HL-60 (cell line): ENCODE measurements around the gene KCNMA1.

ENCODE experiments used
- DNase-seq, 2 experiments: peaks; one replicate each; pipeline ENCODE4 v3.0.0-alpha.2; 2010 to 2020; ENCODE audit warnings: low read depth in 1 of 2, low spot score in 1 of 2
- H3K27ac ChIP-seq: fragments of 250-450 bp; sonication (Bioruptor Pico); replicated peaks from 2 replicates; pipeline ENCODE4 v1.5.1; 2020; ENCODE audit warnings: mild to moderate bottlenecking, moderate library complexity
- H3K27me3 ChIP-seq: fragments of 250-450 bp; sonication (Bioruptor Pico); 2 replicates; pipeline ENCODE4 v1.5.1; 2021; ENCODE audit warnings: mild to moderate bottlenecking, moderate library complexity; ENCODE audit not compliant: insufficient read depth, poor library complexity, severe bottlenecking
- H3K4me3 ChIP-seq: replicated peaks from 2 replicates; pipeline ENCODE4 v1.5.1; 2011; ENCODE audit warnings: mild to moderate bottlenecking, control low read depth, low read length; ENCODE audit not compliant: insufficient read depth
- CTCF ChIP-seq: IDR thresholded peaks from one replicate; pipeline ENCODE4 v1.5.1; 2011; ENCODE audit warnings: low read length, control low read depth, inconsistent platforms; ENCODE audit not compliant: insufficient read depth
- GABPA ChIP-seq: IDR thresholded peaks from 2 replicates; pipeline ENCODE4 v1.6.1; 2012; ENCODE audit warnings: low read depth
- POLR2AphosphoS5 ChIP-seq: IDR thresholded peaks from 2 replicates; pipeline ENCODE4 v1.6.1; 2012; ENCODE audit warnings: low read depth
- REST ChIP-seq: IDR thresholded peaks from 2 replicates; pipeline ENCODE4 v1.6.1; 2012; ENCODE audit warnings: low read depth; ENCODE audit not compliant: insufficient replicate concordance
- SPI1 ChIP-seq: IDR thresholded peaks from 2 replicates; pipeline ENCODE4 v1.6.1; 2012; ENCODE audit warnings: low read depth, mild to moderate bottlenecking, borderline replicate concordance

KCNMA1 gene

GRCh38 chr10:77463967-77464745 is 173.5 kb downstream of the KCNMA1 start:
- TF ChIP-seq CTCF (no peak), REST (no peak), SPI1 (no peak), GABPA (no peak), POLR2AphosphoS5 (no peak)
- H3K27me3 ChIP-seq, result no peaks in the 10 kb centered on the region
- DNase-seq, result no peak
- H3K27ac ChIP-seq, result no peak overlapping the region
- H3K4me3 ChIP-seq, result no peak overlapping the region

- no peak for TF ChIP-seq CTCF
- no peak for TF ChIP-seq SPI1
- no peak for TF ChIP-seq GABPA
- TF ChIP-seq REST, result no peak
- TF ChIP-seq POLR2AphosphoS5, result no peak
- DNase-seq, result no peak
- Histone ChIP-seq H3K4me3 (no peak overlapping the region), H3K27ac (no peak overlapping the region), H3K27me3 (no peaks in the 10 kb centered on the region)
Measured at GRCh38 chr10:77463499-77463898, 174.1 kb downstream of the KCNMA1 start.

GRCh38 chr10:77461636-77462296 is 175.8 kb downstream of the KCNMA1 start:
- no peak for DNase-seq
- TF ChIP-seq GABPA (no peak), POLR2AphosphoS5 (no peak), SPI1 (no peak), CTCF (no peak), REST (no peak)
- no peaks in the 10 kb centered on the region for H3K27me3 ChIP-seq
- no peak overlapping the region for H3K4me3 ChIP-seq
- H3K27ac ChIP-seq, result no peak overlapping the region
